Right atrium auricular region (tissue), 2 donors: ENCODE measurements around the gene MINDY4B. TPM values are rescaled to one million over a fixed set of nuclear protein-coding genes. Genes with fewer than 3 reads are reported as not detected.

Experiments used
- DNase-seq: peaks from one replicate; pipeline ENCODE4 v3.0.0-alpha.2; 2019; ENCODE audit warnings: low spot score
- H3K27ac ChIP-seq, 2 donors: fragments of 200-600 bp; sonication (generic); 1 replicate in 1 of 2; 2 replicates in 1 of 2; pipeline ENCODE4 v1.5.1; 2016 to 2019
- H3K27me3 ChIP-seq, 2 donors: fragments of 200-600 bp; sonication (generic); one replicate each; pipeline versions ENCODE4 v1.5.1 to v1.6.0; 2017 to 2019
- H3K36me3 ChIP-seq: fragments of 200-600 bp; sonication (generic); one replicate; pipeline ENCODE4 v1.5.1; 2016
- H3K4me1 ChIP-seq, 2 donors: fragments of 200-600 bp; sonication (generic); one replicate each; pipeline versions ENCODE4 v1.5.1 to v1.6.0; 2017 to 2019
- H3K4me3 ChIP-seq, 2 donors: fragments of 200-600 bp; sonication (generic); 1 replicate in 1 of 2; 2 replicates in 1 of 2; pipeline ENCODE4 v1.5.1; 2017 to 2019; ENCODE audit warnings: mild to moderate bottlenecking in 1 of 2, moderate library complexity in 1 of 2
- H3K9me3 ChIP-seq, 2 donors: fragments of 200-600 bp; sonication (generic); one replicate each; pipeline ENCODE4 v1.5.1; 2019
- CTCF ChIP-seq, 2 donors: fragments of 200-600 bp; sonication (generic); IDR thresholded peaks; one replicate each; pipeline ENCODE4 v1.5.1; 2019; ENCODE audit warnings: antibody characterized with exemption in 2 of 2
- total RNA-seq, 2 donors: library from RNA; depleted of rRNA; stranded (reverse); fragments of >200 nt; gene quantifications; one replicate each; pipeline ENCODE4 v1.1.0, GENCODE V29; 2016

The MINDY4B gene
- not detected for total RNA-seq

GRCh38 chr3:150905339-150905738, at the start of gene MINDY4B:
TSS of gene MINDY4B (minus strand) at chr3:150905439. CDS start at chr3:150905439, 0 bp downstream.
- Histone ChIP-seq H3K4me3 (no peak within 1 kb of the TSS), H3K4me1 (no peaks in the 10 kb centered on the region), H3K27me3 (no peaks in the 10 kb centered on the region), H3K36me3 (no peaks in the 10 kb centered on the region), H3K27ac (no peak within 1 kb of the TSS), H3K9me3 (no peaks in the 10 kb centered on the region)
- TF ChIP-seq CTCF (IDR thresholded peaks at IDR 0.05), result no peak
- no peak for DNase-seq

GRCh38 chr3:150951923-150952322, 46.7 kb upstream of the MINDY4B start:
- TF ChIP-seq CTCF (IDR thresholded peaks at IDR 0.05), result no peak
- Histone ChIP-seq H3K27me3 (no peaks in the 10 kb centered on the region), H3K9me3 (no peaks in the 10 kb centered on the region), H3K4me3 (no peak overlapping the region), H3K36me3 (no peaks in the 10 kb centered on the region), H3K4me1 (no peaks in the 10 kb centered on the region), H3K27ac (no peak overlapping the region)
- DNase-seq, result no peak

GRCh38 chr3:150945226-150946032, 40.2 kb upstream of the MINDY4B start:
- no peak for DNase-seq
- H3K4me3 ChIP-seq, result no peak overlapping the region
- no peaks in the 10 kb centered on the region for H3K4me1 ChIP-seq
- H3K27ac ChIP-seq, result no peak overlapping the region
- no peak for TF ChIP-seq CTCF (IDR thresholded peaks at IDR 0.05)
- no peaks in the 10 kb centered on the region for H3K27me3 ChIP-seq
- no peaks in the 10 kb centered on the region for H3K9me3 ChIP-seq
- no peaks in the 10 kb centered on the region for H3K36me3 ChIP-seq

- DNase-seq, result no peak
- Histone ChIP-seq H3K36me3 (no peaks in the 10 kb centered on the region), H3K4me3 (no peak overlapping the region), H3K4me1 (no peaks in the 10 kb centered on the region), H3K27ac (no peak overlapping the region), H3K27me3 (no peaks in the 10 kb centered on the region), H3K9me3 (no peaks in the 10 kb centered on the region)
- no peak for TF ChIP-seq CTCF (IDR thresholded peaks at IDR 0.05)
Observed at GRCh38 chr3:150942221-150942620, 37.0 kb upstream of the MINDY4B start.

GRCh38 chr3:150936693-150937092, 31.5 kb upstream of the MINDY4B start:
- Histone ChIP-seq H3K9me3 (no peaks in the 10 kb centered on the region), H3K27ac (no peak overlapping the region), H3K27me3 (no peaks in the 10 kb centered on the region)

More at GRCh38 chr3:150936693-150937092, 31.5 kb upstream of the MINDY4B start:
- no peaks in the 10 kb centered on the region for H3K36me3 ChIP-seq
- no peak for DNase-seq
- TF ChIP-seq CTCF (IDR thresholded peaks at IDR 0.05), result no peak
- H3K4me1 ChIP-seq, result no peaks in the 10 kb centered on the region
- no peak overlapping the region for H3K4me3 ChIP-seq
